ENCODE measurements around the gene PAQR9.

DNA sequence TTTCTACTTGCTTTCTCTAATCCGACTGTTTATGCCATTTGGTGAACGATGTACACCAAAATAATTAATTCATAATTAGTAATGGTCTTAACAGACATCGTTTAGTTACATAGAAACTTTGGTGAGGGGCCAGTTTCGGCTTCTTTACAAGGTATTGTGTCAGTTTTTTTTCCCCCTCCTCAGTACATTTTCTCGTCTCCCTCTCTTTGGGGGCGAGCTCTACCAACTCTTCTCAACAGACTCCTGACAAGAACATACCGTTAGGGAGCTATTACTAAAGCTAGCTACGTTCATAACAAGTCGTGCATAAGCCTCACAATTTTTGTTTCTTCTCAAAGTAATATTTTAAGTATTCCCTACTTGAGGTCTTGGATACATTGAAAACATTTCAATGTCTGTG, 39.3 kb upstream of the PAQR9 start:
- TF ChIP-seq POLR2A (IDR thresholded peaks at IDR 0.05; ENCODE audit: low read depth, low read length) (no peak), POLR2AphosphoS5 (IDR thresholded peaks at IDR 0.05; ENCODE audit: low read depth, low read length) (no peak), TAF1 (IDR thresholded peaks at IDR 0.05; ENCODE audit: low read depth, low read length) (no peak), SPI1 (IDR thresholded peaks at IDR 0.05; ENCODE audit: low read depth, low read length) (no peak)

Data from GM12891 (cell line).